Measurements from ENCODE around the gene MYL6B.

Gene MYL6B

GRCh38 chr12:56153678-56154065 lies 1.3 kb downstream of the MYL6B start:
- Histone ChIP-seq H3K4me3 (ENCODE audit: low read length) (peak overlapping the region; percentile 94), H3K27ac (ENCODE audit: low read depth, low read length) (no peak overlapping the region), H3K79me2 (ENCODE audit: control insufficient read depth, low read length) (peaks cover 40% of the 10 kb centered on the region)

GRCh38 chr12:56154246-56154771 lies 1.9 kb downstream of the MYL6B start:
- H3K79me2 ChIP-seq (ENCODE audit: control insufficient read depth, low read length) = peaks cover 47% of the 10 kb centered on the region
- H3K4me2 ChIP-seq (ENCODE audit: low read length) = peak overlapping the region; percentile 98; the same call in 1 of the 2 replicates
- no peaks in the 10 kb centered on the region for H3K9me3 ChIP-seq (ENCODE audit: control insufficient read depth, insufficient read depth, low read length)
- H3K27ac ChIP-seq (ENCODE audit: low read depth, low read length) = no peak overlapping the region
- H3F3A ChIP-seq (ENCODE audit: control insufficient read depth, insufficient read depth) = peaks cover 5% of the 10 kb centered on the region; the same call in 1 of the 2 replicates
- no peaks in the 10 kb centered on the region for H3K9me2 ChIP-seq (replicated peaks; ENCODE audit: control insufficient read depth, low read length)
- peaks cover 37% of the 10 kb centered on the region for H3K36me3 ChIP-seq (ENCODE audit: control insufficient read depth, low read length)
- H4K20me1 ChIP-seq (ENCODE audit: control insufficient read depth, insufficient read depth, low read depth, low read length) = peaks cover 8% of the 10 kb centered on the region
- peaks cover 37% of the 10 kb centered on the region for H3K4me1 ChIP-seq (ENCODE audit: control insufficient read depth, low read length)
- TF ChIP-seq EZH2phosphoT487 (IDR thresholded peaks at IDR 0.05; ENCODE audit: borderline replicate concordance, low read length) (no peak), CTCF (IDR thresholded peaks at IDR 0.05; ENCODE audit: low read depth, low read length, poor library complexity, severe bottlenecking) (no peak)
- H3K4me3 ChIP-seq (ENCODE audit: low read length) = no peak overlapping the region
- no peaks in the 10 kb centered on the region for H3K27me3 ChIP-seq (ENCODE audit: control insufficient read depth, low read length)

More at GRCh38 chr12:56153678-56154065, 1.3 kb downstream of the MYL6B start:
- no peaks in the 10 kb centered on the region for H3K27me3 ChIP-seq (ENCODE audit: control insufficient read depth, low read length)
- peaks cover 5% of the 10 kb centered on the region; the same call in 1 of the 2 replicates for H3F3A ChIP-seq (ENCODE audit: control insufficient read depth, insufficient read depth)
- no peaks in the 10 kb centered on the region for H3K9me3 ChIP-seq (ENCODE audit: control insufficient read depth, insufficient read depth, low read length)
- H3K4me1 ChIP-seq (ENCODE audit: control insufficient read depth, low read length) = peaks cover 34% of the 10 kb centered on the region
- no peaks in the 10 kb centered on the region for H3K9me2 ChIP-seq (replicated peaks; ENCODE audit: control insufficient read depth, low read length)
- H3K4me2 ChIP-seq (ENCODE audit: low read length) = peak overlapping the region; percentile 98
- TF ChIP-seq EZH2phosphoT487 (IDR thresholded peaks at IDR 0.05; ENCODE audit: borderline replicate concordance, low read length) = no peak
- no peak for TF ChIP-seq CTCF (IDR thresholded peaks at IDR 0.05; ENCODE audit: low read depth, low read length, poor library complexity, severe bottlenecking)
- peaks cover 31% of the 10 kb centered on the region for H3K36me3 ChIP-seq (ENCODE audit: control insufficient read depth, low read length)
- H4K20me1 ChIP-seq (ENCODE audit: control insufficient read depth, insufficient read depth, low read depth, low read length) = peaks cover 2% of the 10 kb centered on the region; the same call in 1 of the 2 replicates

GRCh38 chr12:56154818-56155217 lies 2.4 kb downstream of the MYL6B start:
- TF ChIP-seq EZH2phosphoT487 (IDR thresholded peaks at IDR 0.05; ENCODE audit: borderline replicate concordance, low read length) (no peak), CTCF (IDR thresholded peaks at IDR 0.05; ENCODE audit: low read depth, low read length, poor library complexity, severe bottlenecking) (no peak)
- H4K20me1 ChIP-seq (ENCODE audit: control insufficient read depth, insufficient read depth, low read depth, low read length) = peaks cover 13% of the 10 kb centered on the region
- H3F3A ChIP-seq (ENCODE audit: control insufficient read depth, insufficient read depth) = peaks cover 5% of the 10 kb centered on the region; the same call in 1 of the 2 replicates
- H3K9me3 ChIP-seq (ENCODE audit: control insufficient read depth, insufficient read depth, low read length) = no peaks in the 10 kb centered on the region
- no peaks in the 10 kb centered on the region for H3K9me2 ChIP-seq (replicated peaks; ENCODE audit: control insufficient read depth, low read length)
- H3K79me2 ChIP-seq (ENCODE audit: control insufficient read depth, low read length) = peaks cover 52% of the 10 kb centered on the region
- H3K27ac ChIP-seq (ENCODE audit: low read depth, low read length) = no peak overlapping the region
- no peak overlapping the region for H3K4me2 ChIP-seq (ENCODE audit: low read length)
- H3K27me3 ChIP-seq (ENCODE audit: control insufficient read depth, low read length) = no peaks in the 10 kb centered on the region
- H3K4me1 ChIP-seq (ENCODE audit: control insufficient read depth, low read length) = peaks cover 42% of the 10 kb centered on the region
- peaks cover 39% of the 10 kb centered on the region for H3K36me3 ChIP-seq (ENCODE audit: control insufficient read depth, low read length)
- no peak overlapping the region for H3K4me3 ChIP-seq (ENCODE audit: low read length)

Data from DOHH2 (cell line).